ENCODE results near the gene ESYT1.
A peak's percentile ranks its signal among the peaks of the same experiment; 100 is the strongest.

ESYT1 gene

DNA sequence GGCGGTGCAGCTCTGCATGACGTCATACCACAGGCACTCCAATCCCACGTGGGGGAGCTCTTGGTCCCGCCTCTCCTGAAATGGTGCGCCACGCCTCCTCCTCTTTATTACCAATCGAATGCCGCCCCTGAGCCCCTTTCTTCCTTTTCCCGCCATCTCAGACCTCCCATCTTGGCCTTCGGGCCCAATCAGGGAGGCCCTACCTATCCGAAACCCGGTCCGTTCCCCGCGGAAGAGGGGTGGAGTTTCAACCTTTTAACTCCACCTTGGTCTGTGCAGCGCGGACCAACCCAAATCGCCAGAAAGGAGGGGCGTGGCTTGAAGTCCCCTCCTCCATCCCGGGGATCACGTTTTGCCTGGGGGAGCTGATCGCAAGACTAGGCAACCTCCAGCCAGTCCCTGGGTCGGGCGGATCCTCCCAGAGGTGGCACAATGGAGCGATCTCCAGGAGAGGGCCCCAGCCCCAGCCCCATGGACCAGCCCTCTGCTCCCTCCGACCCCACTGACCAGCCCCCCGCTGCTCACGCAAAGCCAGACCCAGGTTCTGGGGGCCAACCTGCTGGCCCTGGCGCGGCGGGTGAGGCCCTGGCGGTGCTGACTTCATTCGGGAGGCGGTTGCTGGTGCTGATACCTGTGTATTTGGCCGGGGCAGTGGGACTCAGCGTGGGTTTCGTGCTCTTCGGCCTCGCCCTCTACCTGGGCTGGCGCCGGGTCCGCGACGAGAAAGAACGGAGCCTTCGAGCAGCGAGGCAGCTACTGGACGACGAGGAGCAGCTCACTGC, at the start of gene ESYT1:
Gene ESYT1, plus strand, starts transcription at position 380 of the 782 bp plus-strand sequence. Its CDS starts 53 bp downstream, at position 433.
- peak; percentile 97 for DNase-seq

GRCh38 chr12:56078427-56078826, 49.6 kb upstream of the ESYT1 start:
- no peak for DNase-seq

DNA sequence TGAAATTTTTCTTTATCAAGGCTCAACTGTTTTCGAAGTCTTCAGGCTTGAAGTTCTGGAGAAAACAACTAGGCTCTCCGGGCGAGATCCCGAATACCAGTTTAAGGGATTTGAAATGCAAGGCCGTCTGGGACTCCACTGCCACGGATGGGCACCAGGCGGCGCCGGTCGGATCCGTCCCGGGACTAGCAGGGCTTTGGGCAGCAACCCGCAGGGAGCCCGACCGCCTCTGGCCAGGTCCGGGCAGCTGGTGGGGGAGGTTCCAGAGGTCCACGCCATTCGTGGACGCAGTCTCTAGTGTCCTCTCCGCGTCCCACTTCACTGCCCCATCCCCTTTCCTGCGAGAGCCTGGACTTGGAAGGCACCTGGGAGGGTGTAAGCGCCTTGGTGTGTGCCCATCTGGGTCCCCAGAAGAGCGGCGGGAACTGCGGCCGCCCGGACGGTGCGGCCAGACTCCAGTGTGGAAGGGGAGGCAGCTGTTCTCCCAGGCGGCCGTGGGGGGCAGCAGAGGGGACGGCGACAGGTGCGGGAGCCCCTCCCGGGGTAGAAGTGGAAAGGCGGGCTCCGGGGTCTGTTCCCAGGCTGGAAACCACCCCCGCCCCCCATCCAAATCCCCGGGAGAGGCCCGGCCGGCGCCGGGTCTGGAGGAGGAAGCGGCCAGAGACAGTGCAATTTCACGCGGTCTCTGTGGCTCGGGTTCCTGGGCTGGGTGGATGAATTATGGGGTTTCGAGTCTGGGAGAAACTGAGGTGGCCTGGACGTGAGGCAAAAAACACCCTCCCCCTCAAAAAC, 48.9 kb upstream of the ESYT1 start:
- peak; percentile 44 for DNase-seq

DNA sequence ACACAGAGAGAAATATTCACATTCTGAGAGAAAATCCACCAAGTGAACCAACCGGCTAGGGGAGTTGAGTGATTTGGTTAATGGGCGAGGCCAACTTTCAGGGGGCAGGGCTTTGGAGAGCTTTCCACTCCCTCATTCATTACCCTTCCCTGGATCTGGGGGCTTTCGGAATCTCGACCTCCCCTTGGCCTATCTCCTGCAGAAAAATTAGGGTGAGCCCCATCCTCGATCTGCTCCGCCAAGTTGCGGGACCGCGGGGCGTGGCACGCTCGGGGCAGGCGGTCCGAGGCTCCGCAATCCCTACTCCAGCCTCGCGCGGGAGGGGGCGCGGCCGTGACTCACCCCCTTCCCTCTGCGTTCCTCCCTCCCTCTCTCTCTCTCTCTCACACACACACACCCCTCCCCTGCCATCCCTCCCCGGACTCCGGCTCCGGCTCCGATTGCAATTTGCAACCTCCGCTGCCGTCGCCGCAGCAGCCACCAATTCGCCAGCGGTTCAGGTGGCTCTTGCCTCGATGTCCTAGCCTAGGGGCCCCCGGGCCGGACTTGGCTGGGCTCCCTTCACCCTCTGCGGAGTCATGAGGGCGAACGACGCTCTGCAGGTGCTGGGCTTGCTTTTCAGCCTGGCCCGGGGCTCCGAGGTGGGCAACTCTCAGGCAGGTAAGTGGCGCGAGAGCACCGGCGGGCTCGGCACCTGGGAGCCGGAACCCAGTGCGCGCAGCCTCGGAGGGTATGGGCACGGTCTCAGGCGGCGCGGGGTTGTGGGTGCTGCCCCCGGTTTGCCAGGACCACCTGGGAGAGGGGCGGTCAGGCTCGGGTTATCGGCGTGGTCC, 48.1 kb upstream of the ESYT1 start, which contains the start of gene ERBB3:
Gene ERBB3, plus strand, starts transcription at position 443 of the 833 bp plus-strand sequence. Its CDS starts 136 bp downstream, at position 579.
- DNase-seq = peak; percentile 24

DNA sequence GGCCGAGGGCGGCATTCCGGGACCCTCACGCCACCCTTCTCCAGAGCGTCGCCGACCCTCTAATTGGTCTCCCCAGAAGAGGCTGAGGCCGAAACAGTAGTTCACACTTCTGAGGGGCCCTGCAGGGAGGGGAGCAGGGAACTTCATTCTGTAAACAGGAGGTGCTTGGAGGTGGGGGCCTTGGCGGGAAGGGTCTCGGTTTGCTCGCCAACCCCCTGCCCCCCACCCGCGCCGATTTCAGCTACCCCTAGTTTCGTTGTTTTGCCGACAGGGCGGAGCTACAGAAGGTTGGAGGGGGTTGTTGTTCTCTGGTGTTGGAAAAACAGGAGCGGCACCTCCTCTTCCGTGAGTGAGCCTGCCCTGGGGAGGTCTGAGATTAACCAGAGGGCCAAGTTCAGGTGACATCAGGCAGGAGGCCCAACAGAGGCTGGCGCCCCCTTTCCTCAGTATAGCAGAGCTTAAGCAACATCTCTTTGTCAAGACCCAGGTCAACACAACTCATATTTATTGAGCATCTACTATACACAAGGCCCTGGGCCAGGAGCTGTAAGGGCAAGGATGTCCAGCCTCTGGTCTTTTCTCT, 47.4 kb upstream of the ESYT1 start:
- no peak for DNase-seq

DNA sequence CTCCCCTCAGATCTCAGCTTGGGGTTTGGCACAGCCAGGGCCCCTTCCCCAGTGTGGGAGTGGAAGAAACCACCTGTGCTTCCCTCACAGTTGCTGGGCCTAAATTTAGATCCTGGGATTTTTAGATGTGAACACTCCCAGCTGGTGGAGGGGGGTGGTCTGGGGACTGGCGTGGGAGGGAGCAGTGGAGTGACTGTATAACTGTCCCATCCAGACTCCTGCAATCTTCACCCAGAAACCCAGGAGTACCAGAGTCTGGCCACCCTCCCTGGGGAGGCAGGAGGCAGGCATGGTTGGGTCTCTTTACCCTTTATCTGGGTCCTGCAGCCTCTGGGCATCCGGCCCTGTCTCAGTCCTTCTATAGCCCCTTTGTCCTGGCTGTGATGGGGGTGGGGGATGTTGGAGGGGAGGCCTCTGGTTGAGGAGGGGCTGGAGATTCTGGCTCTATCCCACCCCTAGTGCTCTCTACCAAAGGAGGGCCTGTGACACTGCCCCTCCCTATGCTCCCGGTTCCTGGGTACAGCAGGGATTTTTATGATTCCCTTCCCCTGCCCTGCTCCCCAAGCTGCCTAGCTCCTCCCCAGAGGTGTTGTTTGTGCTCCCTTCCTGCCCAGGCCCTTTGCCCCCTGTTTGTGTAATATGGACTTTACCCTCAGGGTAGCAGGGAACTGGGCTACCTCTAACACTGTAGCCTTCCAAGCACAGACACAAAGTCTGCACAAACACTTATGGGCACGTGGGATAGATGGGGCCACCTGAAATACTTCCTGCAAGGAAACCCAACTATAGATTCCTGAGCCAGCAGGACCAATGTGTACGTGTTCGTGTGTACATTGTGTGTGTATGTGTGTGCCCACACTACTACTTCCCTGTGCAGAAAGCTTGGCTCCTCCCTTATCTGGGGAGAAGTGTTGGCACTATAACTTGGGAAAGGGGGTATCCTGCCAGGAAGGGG, 46.4 kb upstream of the ESYT1 start:
- DNase-seq = no peak

- DNase-seq = no peak
Measured at GRCh38 chr12:56082382-56082781, 45.7 kb upstream of the ESYT1 start.

- DNase-seq = no peak
Measured at GRCh38 chr12:56082967-56083366, 45.1 kb upstream of the ESYT1 start.

- no peak for DNase-seq
Measured at GRCh38 chr12:56084958-56085543, 43.0 kb upstream of the ESYT1 start.

DNA sequence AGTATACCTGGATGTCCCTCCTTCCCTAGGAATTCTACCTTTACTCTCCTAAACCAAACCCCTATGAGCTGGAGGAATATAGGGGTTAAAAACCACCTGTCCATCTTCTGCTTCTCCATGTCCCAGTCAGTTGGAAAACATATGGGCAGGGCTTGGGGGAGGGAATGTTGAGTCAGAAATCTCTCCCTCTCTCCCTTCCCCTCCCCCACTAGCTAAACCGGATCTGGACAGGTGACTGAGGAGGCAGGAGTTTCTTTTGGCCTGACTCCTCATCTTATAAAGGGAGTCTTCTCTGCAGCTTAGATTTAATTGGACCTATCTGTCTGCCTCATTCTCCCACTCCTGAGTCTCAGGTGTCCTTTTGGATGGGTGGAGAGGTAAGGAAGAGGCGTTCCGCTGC, 42.0 kb upstream of the ESYT1 start:
- DNase-seq = no peak

- no peak for DNase-seq
Measured at GRCh38 chr12:56086608-56087007, 41.5 kb upstream of the ESYT1 start.

GRCh38 chr12:56087220-56087619, 40.8 kb upstream of the ESYT1 start:
- DNase-seq = no peak

- no peak for DNase-seq
Measured at GRCh38 chr12:56097738-56098137, 30.3 kb upstream of the ESYT1 start.

- no peak for DNase-seq
Measured at GRCh38 chr12:56098592-56098991, 29.5 kb upstream of the ESYT1 start.

GRCh38 chr12:56099787-56100186, 28.3 kb upstream of the ESYT1 start:
- no peak for DNase-seq

DNA sequence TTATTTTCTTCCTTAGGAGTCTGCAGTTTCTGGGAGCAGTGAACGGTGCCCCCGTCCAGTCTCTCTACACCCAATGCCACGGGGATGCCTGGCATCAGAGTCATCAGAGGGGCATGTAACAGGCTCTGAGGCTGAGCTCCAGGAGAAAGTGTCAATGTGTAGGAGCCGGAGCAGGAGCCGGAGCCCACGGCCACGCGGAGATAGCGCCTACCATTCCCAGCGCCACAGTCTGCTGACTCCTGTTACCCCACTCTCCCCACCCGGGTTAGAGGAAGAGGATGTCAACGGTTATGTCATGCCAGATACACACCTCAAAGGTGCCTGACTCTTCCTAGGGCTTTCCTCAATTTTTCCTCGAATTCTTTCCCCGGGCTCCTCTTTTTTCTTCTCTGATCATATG, 27.0 kb upstream of the ESYT1 start:
- no peak for DNase-seq

GRCh38 chr12:56102683-56103065, 25.4 kb upstream of the ESYT1 start:
- no peak for DNase-seq

DNA sequence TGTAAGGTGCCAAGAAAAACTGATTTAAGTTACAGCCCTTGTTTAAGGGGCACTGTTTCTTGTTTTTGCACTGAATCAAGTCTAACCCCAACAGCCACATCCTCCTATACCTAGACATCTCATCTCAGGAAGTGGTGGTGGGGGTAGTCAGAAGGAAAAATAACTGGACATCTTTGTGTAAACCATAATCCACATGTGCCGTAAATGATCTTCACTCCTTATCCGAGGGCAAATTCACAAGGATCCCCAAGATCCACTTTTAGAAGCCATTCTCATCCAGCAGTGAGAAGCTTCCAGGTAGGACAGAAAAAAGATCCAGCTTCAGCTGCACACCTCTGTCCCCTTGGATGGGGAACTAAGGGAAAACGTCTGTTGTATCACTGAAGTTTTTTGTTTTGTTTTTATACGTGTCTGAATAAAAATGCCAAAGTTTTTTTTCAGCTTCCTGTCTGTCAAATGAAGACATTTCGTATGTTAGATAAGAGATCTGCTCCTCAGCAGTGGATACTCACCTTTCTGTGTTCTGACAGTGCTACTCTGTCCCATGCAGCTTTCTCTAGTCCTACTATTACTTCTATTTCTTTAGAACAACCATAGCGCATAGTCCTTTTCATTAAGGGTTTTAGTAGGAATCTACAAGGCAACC, 24.9 kb upstream of the ESYT1 start:
- DNase-seq = no peak

GRCh38 chr12:56103823-56104108, 24.3 kb upstream of the ESYT1 start:
- no peak for DNase-seq

DNA sequence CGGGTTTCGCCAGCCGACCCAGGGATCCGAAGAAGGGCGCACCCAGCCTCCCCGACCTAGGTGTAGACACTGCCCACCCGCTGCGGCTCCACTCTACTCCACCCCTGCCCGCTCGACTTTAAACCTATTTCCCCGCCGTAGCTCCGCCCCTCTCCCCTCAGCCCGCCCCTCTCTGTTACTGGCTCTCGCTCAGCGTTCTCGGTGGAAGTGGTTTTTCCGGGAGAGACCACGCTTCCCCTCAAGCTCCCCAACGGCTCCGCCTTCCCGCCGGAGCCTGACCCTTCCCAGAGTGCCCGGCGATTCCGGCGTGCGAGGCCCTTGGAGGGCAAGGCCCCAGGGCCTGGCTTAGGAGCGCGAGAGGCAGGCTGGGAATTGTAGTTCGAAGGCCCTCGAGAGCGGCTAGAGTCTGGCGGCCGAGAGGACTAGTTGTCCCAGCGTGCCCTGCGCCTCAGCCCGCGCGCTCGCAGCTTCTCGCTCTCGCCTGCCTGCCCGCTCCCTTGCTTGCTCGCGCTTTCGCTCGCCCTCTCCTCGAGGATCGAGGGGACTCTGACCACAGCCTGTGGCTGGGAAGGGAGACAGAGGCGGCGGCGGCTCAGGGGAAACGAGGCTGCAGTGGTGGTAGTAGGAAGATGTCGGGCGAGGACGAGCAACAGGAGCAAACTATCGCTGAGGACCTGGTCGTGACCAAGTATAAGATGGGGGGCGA, 23.8 kb upstream of the ESYT1 start, which contains the start of gene PA2G4:
Gene PA2G4, plus strand, starts transcription at position 451 of the 706 bp plus-strand sequence. Its CDS starts 179 bp downstream, at position 630.
- peak; percentile 95 for DNase-seq

Data from NCI-H1694 treated with DMSO at 0.1 percent for 48 hours (cell line).